NCI-H82 treated with DMSO at 0.1 percent for 48 hours (cell line): Measurements from ENCODE around the gene DIP2C.

Source experiments
- DNase-seq: peaks from one replicate; lab custom pipeline; 2025; ENCODE audit not compliant: unreplicated experiment; lab: John Stamatoyannopoulos, UW

The DIP2C gene

DNA sequence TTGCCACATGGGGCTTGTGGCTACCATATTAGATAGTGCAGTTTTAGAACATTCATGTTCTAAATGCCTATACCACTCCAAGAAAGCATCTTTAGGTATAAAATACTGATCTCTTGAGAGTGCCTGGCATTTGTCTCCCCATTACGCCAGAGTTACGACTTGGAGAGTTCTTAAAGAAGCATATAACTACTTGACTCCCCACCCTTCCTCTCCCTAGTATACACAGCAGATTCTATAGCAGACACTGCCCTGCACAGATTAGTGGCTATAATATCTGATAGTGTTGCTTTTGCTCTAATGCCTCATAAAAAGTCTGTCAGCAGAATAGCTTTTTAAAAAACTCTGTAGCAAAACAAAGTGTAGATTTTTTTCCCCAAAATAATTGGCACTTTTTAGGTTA lies 463.4 kb downstream of the DIP2C start:
- DNase-seq = no peak

DNA sequence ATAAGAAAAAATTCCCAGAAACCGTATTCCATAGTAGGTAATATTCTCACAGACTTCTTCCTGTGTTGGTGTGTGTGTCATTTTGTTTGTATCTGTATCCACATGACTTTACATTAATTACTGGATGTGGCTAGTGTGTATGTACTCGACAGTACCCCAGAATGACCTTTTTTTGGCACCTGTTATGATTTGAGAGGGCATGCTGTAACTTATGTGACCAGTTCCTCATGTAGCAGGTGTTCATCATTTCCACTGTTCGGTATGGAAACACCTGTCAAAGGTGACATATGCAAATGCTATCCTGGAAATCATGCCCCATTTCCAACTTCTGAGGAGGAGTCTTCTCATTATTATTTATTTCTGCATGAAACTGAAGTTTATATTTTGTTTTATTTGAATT lies 464.9 kb downstream of the DIP2C start:
- DNase-seq = no peak
